Gastroesophageal sphincter (tissue), 4 donors: ENCODE results near the gene EXOSC3. TPM values are rescaled to one million over a fixed set of nuclear protein-coding genes. Genes with fewer than 3 reads are reported as not detected.
"Not testable (repeated sequence)": the region's sequence is repeated elsewhere in the genome, so short reads cannot be mapped to it uniquely, and the experiment has no call there.

Source experiments
- ATAC-seq: fragments of 150-250 bp; one replicate; pipeline ENCODE4 v1.9.1; 2016; ENCODE audit warnings: mild to moderate bottlenecking, moderate library complexity
- H3K27ac ChIP-seq, 4 donors: fragments of 200-600 bp; sonication (generic) in 3 of 4; 1 replicate in 3 of 4; 2 replicates in 1 of 4; pipeline ENCODE4 v1.5.1; 2016 to 2019
- H3K27me3 ChIP-seq: fragments of 200-600 bp; sonication (generic); one replicate; pipeline ENCODE4 v1.5.1; 2019
- H3K36me3 ChIP-seq, 2 donors: fragments of 200-600 bp; sonication (generic); one replicate each; pipeline ENCODE4 v1.5.1; 2019; ENCODE audit warnings: control low read depth in 1 of 2
- H3K4me1 ChIP-seq, 3 donors: fragments of 200-600 bp; sonication (generic); 1 replicate in 2 of 3; 2 replicates in 1 of 3; pipeline ENCODE4 v1.5.1; 2016 to 2019; ENCODE audit warnings: control low read depth in 2 of 3
- H3K4me3 ChIP-seq, 2 donors: fragments of 200-600 bp; sonication (generic); one replicate each; pipeline ENCODE4 v1.5.1; 2019; ENCODE audit warnings: mild to moderate bottlenecking in 1 of 2, moderate library complexity in 1 of 2
- H3K9me3 ChIP-seq, 3 donors: fragments of 200-600 bp; sonication (generic); one replicate each; pipeline ENCODE4 v1.5.1; 2017 to 2019; ENCODE audit warnings: control low read depth in 2 of 3
- CTCF ChIP-seq, 4 experiments: fragments of 200-600 bp in 2 of 4; fragments of 450-650 bp in 2 of 4; sonication (generic) in 1 of 4; IDR thresholded peaks; one replicate each; pipeline ENCODE4 v1.5.1; 2017 to 2019; ENCODE audit warnings: antibody characterized with exemption in 4 of 4, mild to moderate bottlenecking in 2 of 4, moderate library complexity in 2 of 4
- EP300 ChIP-seq: sonication (generic); formaldehyde crosslinking; IDR thresholded peaks from one replicate; pipeline ENCODE4 v1.6.1; 2017; ENCODE audit warnings: antibody characterized with exemption, mild to moderate bottlenecking
- POLR2A ChIP-seq, 2 donors: fragments of 450-650 bp; IDR thresholded peaks; one replicate each; pipeline ENCODE4 v1.6.1; 2017; ENCODE audit warnings: antibody characterized with exemption in 2 of 2, mild to moderate bottlenecking in 2 of 2, moderate library complexity in 1 of 2
- POLR2AphosphoS5 ChIP-seq: sonication (generic); formaldehyde crosslinking; IDR thresholded peaks from one replicate; pipeline ENCODE4 v1.6.1; 2017; ENCODE audit warnings: antibody characterized with exemption
- WGBS, 2 donors: methylation state at CpG; one replicate each; pipeline ENCODE4 v1.1.5; 2018; ENCODE audit warnings: low coverage in 1 of 2; 5-methylcytosine and 5-hydroxymethylcytosine counted together
- total RNA-seq, 4 donors: library from RNA; depleted of rRNA; stranded (reverse); fragments of >200 nt; gene quantifications; one replicate each; pipeline ENCODE4 v1.1.0, GENCODE V29; 2016

The EXOSC3 gene
- total RNA-seq, 4 donors from 2014 or later, result 31.0 to 73.3 (median 49.5) TPM

GRCh38 chr9:37778534-37778933 is 6.3 kb downstream of the EXOSC3 start:
- H3K4me1 ChIP-seq, result peaks cover 0 to 14% (median 0%) of the 10 kb centered on the region in 3 donors
- no peak overlapping the region for H3K27ac ChIP-seq
- TF ChIP-seq POLR2A (IDR thresholded peaks at IDR 0.05), result no peak
- no peak for TF ChIP-seq POLR2AphosphoS5
- no peak for TF ChIP-seq CTCF (IDR thresholded peaks at IDR 0.05)
- TF ChIP-seq EP300, result no peak
- H3K27me3 ChIP-seq, result no peaks in the 10 kb centered on the region
- no peak overlapping the region for H3K4me3 ChIP-seq
- 63 to 73% methylated on average over 1 to 2 of the region's 2 CpGs for WGBS, 2 donors
- ATAC-seq, result no peak
- peaks cover 0 to 99% of the 10 kb centered on the region in 2 donors for H3K36me3 ChIP-seq
- no peaks in the 10 kb centered on the region for H3K9me3 ChIP-seq

GRCh38 chr9:37776328-37776727 is 8.5 kb downstream of the EXOSC3 start:
- H3K4me1 ChIP-seq, result no peaks in the 10 kb centered on the region
- no peak overlapping the region for H3K4me3 ChIP-seq
- TF ChIP-seq POLR2A (IDR thresholded peaks at IDR 0.05) (no peak), EP300 (no peak), POLR2AphosphoS5 (no peak), CTCF (IDR thresholded peaks at IDR 0.05) (no peak)
- 83% methylated on average over 2 of the region's 5 CpGs; no CpG with 5 or more reads in 1 of the 2 donors for WGBS, 2 donors
- no peak for ATAC-seq
- H3K9me3 ChIP-seq, result no peaks in the 10 kb centered on the region
- H3K36me3 ChIP-seq, result peaks cover 0 to 99% of the 10 kb centered on the region in 2 donors
- no peak overlapping the region for H3K27ac ChIP-seq
- no peaks in the 10 kb centered on the region for H3K27me3 ChIP-seq

- TF ChIP-seq CTCF (IDR thresholded peaks at IDR 0.05) (no peak), POLR2AphosphoS5 (no peak), POLR2A (IDR thresholded peaks at IDR 0.05) (no peak), EP300 (no peak)
- no peaks in the 10 kb centered on the region for H3K4me1 ChIP-seq
- WGBS, 2 donors, result 89 to 100% methylated on average over 1 of the region's 1 CpG
- no peaks in the 10 kb centered on the region for H3K27me3 ChIP-seq
- H3K36me3 ChIP-seq, result peaks cover 0 to 98% of the 10 kb centered on the region in 2 donors
- H3K4me3 ChIP-seq, result no peak overlapping the region
- H3K9me3 ChIP-seq, result no peaks in the 10 kb centered on the region
- no peak overlapping the region for H3K27ac ChIP-seq
- ATAC-seq, result no peak
Observed at GRCh38 chr9:37775216-37775919, 9.5 kb downstream of the EXOSC3 start.

GRCh38 chr9:37769995-37770394 is 14.9 kb downstream of the EXOSC3 start:
- TF ChIP-seq EP300 (no peak), POLR2AphosphoS5 (no peak), CTCF (IDR thresholded peaks at IDR 0.05) (no peak), POLR2A (IDR thresholded peaks at IDR 0.05) (no peak)
- Histone ChIP-seq H3K27ac (no peak overlapping the region), H3K4me1 (no peaks in the 10 kb centered on the region), H3K36me3 (peaks cover 0 to 67% of the 10 kb centered on the region in 2 donors), H3K27me3 (no peaks in the 10 kb centered on the region), H3K9me3 (no peaks in the 10 kb centered on the region), H3K4me3 (no peak overlapping the region)
- ATAC-seq, result no peak
- WGBS, 2 donors, result 80 to 89% methylated on average over 1 to 3 of the region's 3 CpGs

GRCh38 chr9:37769306-37769705 is 15.6 kb downstream of the EXOSC3 start:
- TF ChIP-seq POLR2A (IDR thresholded peaks at IDR 0.05) (no peak), POLR2AphosphoS5 (no peak), EP300 (no peak), CTCF (IDR thresholded peaks at IDR 0.05) (no peak)
- no peaks in the 10 kb centered on the region for H3K9me3 ChIP-seq
- H3K36me3 ChIP-seq, result peaks cover 0 to 66% of the 10 kb centered on the region in 2 donors
- H3K4me3 ChIP-seq, result no peak overlapping the region
- no peak for ATAC-seq
- no peaks in the 10 kb centered on the region for H3K4me1 ChIP-seq
- no peaks in the 10 kb centered on the region for H3K27me3 ChIP-seq
- 75 to 85% methylated on average over 4 of the region's 5 CpGs for WGBS, 2 donors
- H3K27ac ChIP-seq, result no peak overlapping the region

GRCh38 chr9:37765263-37765662 is 19.6 kb downstream of the EXOSC3 start:
- H3K4me3 ChIP-seq, H3K27me3 ChIP-seq, H3K27ac ChIP-seq, H3K4me1 ChIP-seq, ATAC-seq, H3K9me3 ChIP-seq: not testable (repeated sequence)
- 94 to 100% methylated on average over 2 to 4 of the region's 6 CpGs for WGBS, 2 donors
- H3K36me3 ChIP-seq, result peaks cover 0 to 47% of the 10 kb centered on the region in 2 donors
